ENCODE data around the gene SETD7.

GRCh38 chr4:139567159-139567870, 11.3 kb upstream of the SETD7 start:
- TF ChIP-seq CTCF (conservative IDR thresholded peaks at IDR 0.05; ENCODE audit: low read depth, low read length) (no peak), EZH2 (IDR thresholded peaks at IDR 0.05; ENCODE audit: borderline replicate concordance, low read depth, low read length, poor library complexity, severe bottlenecking) (no peak)

Data from A673 (cell line).